ENCODE data around the gene AP3B1. TPM values are rescaled to one million over a fixed set of nuclear protein-coding genes. Genes with fewer than 3 reads are reported as not detected.
A peak's percentile ranks its signal among the peaks of the same experiment; 100 is the strongest.
"Not testable (repeated sequence)": the region's sequence is repeated elsewhere in the genome, so short reads cannot be mapped to it uniquely, and the experiment has no call there.

AP3B1 gene
- total and polyA plus RNA-seq, 2 experiments from 2014 or later: 29.4 to 41.4 TPM

DNA sequence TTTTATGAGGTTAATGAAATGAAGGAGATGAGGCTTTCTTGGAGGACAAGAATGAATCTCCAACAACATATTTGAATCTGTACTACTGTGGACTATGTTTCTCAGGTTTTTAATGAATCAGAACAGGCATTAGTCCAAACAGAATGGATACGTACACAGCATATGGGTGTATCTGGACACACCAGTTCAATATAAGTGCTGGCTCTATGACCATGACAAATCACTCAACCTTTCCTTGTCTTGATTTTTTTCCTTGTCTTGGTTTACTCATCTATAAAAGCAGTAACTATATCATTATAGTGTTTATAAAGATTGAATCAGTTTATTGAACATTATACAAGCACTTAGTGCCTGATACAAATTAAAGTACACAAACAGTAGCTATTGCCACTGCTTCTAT lies 104.1 kb downstream of the AP3B1 start:
- H3K79me2 ChIP-seq: no peaks in the 10 kb centered on the region
- TF ChIP-seq CTCF (IDR thresholded peaks at IDR 0.05; ENCODE audit: poor library complexity) (no peak), EZH2 (IDR thresholded peaks at IDR 0.05; ENCODE audit: borderline replicate concordance) (no peak), EZH2phosphoT487 (IDR thresholded peaks at IDR 0.05; ENCODE audit: low read depth, severe bottlenecking, unreplicated experiment) (no peak)
- H3K4me3 ChIP-seq: no peak overlapping the region
- no peaks in the 10 kb centered on the region for H3K27me3 ChIP-seq
- H2AFZ ChIP-seq: no peak overlapping the region
- WGBS (ENCODE audit: low lambda C conversion rate, missing lambda C conversion rate): 82% methylated on average over 1 of the region's 1 CpG
- H3K4me1 ChIP-seq (ENCODE audit: insufficient read depth): no peaks in the 10 kb centered on the region
- H3K27ac ChIP-seq: no peak overlapping the region
- H3K9me3 ChIP-seq (ENCODE audit: low read depth): no peaks in the 10 kb centered on the region
- H3K4me2 ChIP-seq: no peak overlapping the region
- no peaks in the 10 kb centered on the region for H4K20me1 ChIP-seq (ENCODE audit: insufficient read depth, poor library complexity, severe bottlenecking)
- no peaks in the 10 kb centered on the region for H3K9me2 ChIP-seq (replicated peaks; ENCODE audit: insufficient read depth)
- H3K36me3 ChIP-seq (replicated peaks; ENCODE audit: insufficient read depth, low read depth): no peaks in the 10 kb centered on the region
- DNase-seq (ENCODE audit: low spot score): no peak

GRCh38 chr5:78188681-78189080 lies 105.8 kb downstream of the AP3B1 start:
- H3K36me3 ChIP-seq (replicated peaks; ENCODE audit: insufficient read depth, low read depth); H3K9me2 ChIP-seq (replicated peaks; ENCODE audit: insufficient read depth); H3K27me3 ChIP-seq; DNase-seq (ENCODE audit: low spot score); H3K4me1 ChIP-seq (ENCODE audit: insufficient read depth); H3K79me2 ChIP-seq; H3K4me3 ChIP-seq; H2AFZ ChIP-seq; H4K20me1 ChIP-seq (ENCODE audit: insufficient read depth, poor library complexity, severe bottlenecking); H3K9me3 ChIP-seq (ENCODE audit: low read depth); H3K4me2 ChIP-seq; H3K27ac ChIP-seq: not testable (repeated sequence)
- WGBS (ENCODE audit: low lambda C conversion rate, missing lambda C conversion rate): 100% methylated on average over 4 of the region's 4 CpGs

GRCh38 chr5:78187172-78187571 lies 107.3 kb downstream of the AP3B1 start:
- Histone ChIP-seq H3K9me2 (replicated peaks; ENCODE audit: insufficient read depth) (no peaks in the 10 kb centered on the region), H3K4me2 (no peak overlapping the region), H3K27me3 (no peaks in the 10 kb centered on the region), H3K9me3 (ENCODE audit: low read depth) (no peaks in the 10 kb centered on the region), H3K27ac (no peak overlapping the region), H4K20me1 (ENCODE audit: insufficient read depth, poor library complexity, severe bottlenecking) (no peaks in the 10 kb centered on the region), H3K4me1 (ENCODE audit: insufficient read depth) (no peaks in the 10 kb centered on the region), H3K36me3 (replicated peaks; ENCODE audit: insufficient read depth, low read depth) (no peaks in the 10 kb centered on the region), H2AFZ (no peak overlapping the region), H3K79me2 (no peaks in the 10 kb centered on the region), H3K4me3 (no peak overlapping the region)
- no peak for DNase-seq (ENCODE audit: low spot score)
- TF ChIP-seq EZH2 (IDR thresholded peaks at IDR 0.05; ENCODE audit: borderline replicate concordance) (no peak), CTCF (IDR thresholded peaks at IDR 0.05; ENCODE audit: poor library complexity) (no peak), EZH2phosphoT487 (IDR thresholded peaks at IDR 0.05; ENCODE audit: low read depth, severe bottlenecking, unreplicated experiment) (no peak)

- Histone ChIP-seq H3K4me2 (no peak overlapping the region), H3K9me2 (replicated peaks; ENCODE audit: insufficient read depth) (no peaks in the 10 kb centered on the region), H3K27ac (no peak overlapping the region), H2AFZ (no peak overlapping the region), H3K36me3 (replicated peaks; ENCODE audit: insufficient read depth, low read depth) (no peaks in the 10 kb centered on the region), H3K4me3 (no peak overlapping the region), H3K9me3 (ENCODE audit: low read depth) (no peaks in the 10 kb centered on the region), H4K20me1 (ENCODE audit: insufficient read depth, poor library complexity, severe bottlenecking) (no peaks in the 10 kb centered on the region), H3K27me3 (no peaks in the 10 kb centered on the region), H3K79me2 (no peaks in the 10 kb centered on the region), H3K4me1 (ENCODE audit: insufficient read depth) (no peaks in the 10 kb centered on the region)
- TF ChIP-seq CTCF (IDR thresholded peaks at IDR 0.05; ENCODE audit: poor library complexity) (no peak), EZH2phosphoT487 (IDR thresholded peaks at IDR 0.05; ENCODE audit: low read depth, severe bottlenecking, unreplicated experiment) (no peak), EZH2 (IDR thresholded peaks at IDR 0.05; ENCODE audit: borderline replicate concordance) (no peak)
- peak; percentile 4 for DNase-seq (ENCODE audit: low spot score)
- WGBS (ENCODE audit: low lambda C conversion rate, missing lambda C conversion rate): 88% methylated on average over 3 of the region's 3 CpGs
These were observed 111.7 kb downstream of the AP3B1 start for GRCh38 chr5:78182838-78183237.
